H9 (cell line): ENCODE measurements around the gene SYP. TPM values are rescaled to one million over a fixed set of nuclear protein-coding genes. Genes with fewer than 3 reads are reported as not detected.
A peak's percentile ranks its signal among the peaks of the same experiment; 100 is the strongest.

ENCODE experiments used
- DNase-seq: peaks from one replicate; pipeline ENCODE4 v3.0.0-alpha.2; 2017
- H2AFZ ChIP-seq: one replicate; pipeline ENCODE4 v1.6.1; 2013; ENCODE audit warnings: mild to moderate bottlenecking, low read length, control low read depth, moderate library complexity
- H2AK5ac ChIP-seq: 2 replicates; pipeline ENCODE4 v1.6.1; 2013; ENCODE audit warnings: low read length, control low read depth, mixed read lengths; ENCODE audit not compliant: insufficient read length
- H2BK120ac ChIP-seq: one replicate; pipeline ENCODE4 v1.6.1; 2013; ENCODE audit warnings: low read depth, mild to moderate bottlenecking, low read length, control low read depth, inconsistent platforms; ENCODE audit not compliant: poor library complexity, severe bottlenecking
- H2BK12ac ChIP-seq: 2 replicates; pipeline ENCODE4 v1.6.1; 2013; ENCODE audit warnings: low read length, control low read depth, mixed read lengths, low read depth; ENCODE audit not compliant: insufficient read length
- H2BK15ac ChIP-seq: 2 replicates; pipeline ENCODE4 v1.6.1; 2013; ENCODE audit warnings: low read depth, low read length, control low read depth
- H2BK20ac ChIP-seq: one replicate; pipeline ENCODE4 v1.6.1; 2013; ENCODE audit warnings: low read depth, mild to moderate bottlenecking, low read length, control low read depth, inconsistent platforms; ENCODE audit not compliant: poor library complexity, severe bottlenecking
- H2BK5ac ChIP-seq: 2 replicates; pipeline ENCODE4 v1.6.1; 2013; ENCODE audit warnings: low read length, control low read depth, mixed read lengths; ENCODE audit not compliant: insufficient read length
- H3K14ac ChIP-seq: 2 replicates; pipeline ENCODE4 v1.6.1; 2013; ENCODE audit warnings: low read length, control low read depth; ENCODE audit not compliant: insufficient read depth
- H3K18ac ChIP-seq: 2 replicates; pipeline ENCODE4 v1.6.1; 2013; ENCODE audit warnings: low read depth, mild to moderate bottlenecking, mixed read lengths, low read length, control low read depth; ENCODE audit not compliant: insufficient read length
- H3K23ac ChIP-seq: 2 replicates; pipeline ENCODE4 v1.6.1; 2013; ENCODE audit warnings: low read length, control low read depth, mixed read lengths, low read depth; ENCODE audit not compliant: insufficient read length
- H3K23me2 ChIP-seq: 2 replicates; pipeline ENCODE4 v1.6.1; 2013; ENCODE audit warnings: low read depth, mild to moderate bottlenecking, mixed read lengths, low read length, control low read depth; ENCODE audit not compliant: insufficient read length, poor library complexity, severe bottlenecking
- H3K27ac ChIP-seq: 2 replicates; pipeline ENCODE4 v1.5.1; 2013; ENCODE audit warnings: low read length, control low read depth, mixed read lengths, low read depth; ENCODE audit not compliant: insufficient read length
- H3K27me3 ChIP-seq: 2 replicates; pipeline ENCODE4 v1.6.1; 2013; ENCODE audit warnings: low read length, control low read depth, inconsistent platforms; ENCODE audit not compliant: insufficient read depth
- H3K4ac ChIP-seq: 2 replicates; pipeline ENCODE4 v1.6.1; 2013; ENCODE audit warnings: low read depth, mild to moderate bottlenecking, control low read depth, inconsistent platforms, low read length, moderate library complexity
- H3K4me1 ChIP-seq: 2 replicates; pipeline ENCODE4 v1.6.1; 2013; ENCODE audit warnings: low read length, control low read depth, inconsistent platforms; ENCODE audit not compliant: insufficient read depth
- H3K4me2 ChIP-seq: 2 replicates; pipeline ENCODE4 v1.6.1; 2013; ENCODE audit warnings: low read length, control low read depth, mixed read lengths; ENCODE audit not compliant: insufficient read length, insufficient read depth
- H3K56ac ChIP-seq: 2 replicates; pipeline ENCODE4 v1.6.1; 2013; ENCODE audit warnings: low read depth, mild to moderate bottlenecking, mixed read lengths, low read length, control low read depth; ENCODE audit not compliant: insufficient read length
- H3K79me1 ChIP-seq: 2 replicates; pipeline ENCODE4 v1.6.1; 2013; ENCODE audit warnings: low read depth, mild to moderate bottlenecking, moderate library complexity, low read length, control low read depth, inconsistent platforms; ENCODE audit not compliant: insufficient read depth, poor library complexity, severe bottlenecking
- H3K79me2 ChIP-seq: 2 replicates; pipeline ENCODE4 v1.6.1; 2013; ENCODE audit warnings: low read length, control low read depth, inconsistent platforms; ENCODE audit not compliant: insufficient read depth
- H3K9ac ChIP-seq: 2 replicates; pipeline ENCODE4 v1.6.1; 2013; ENCODE audit warnings: low read length, control low read depth, mixed read lengths; ENCODE audit not compliant: insufficient read length; ENCODE audit errors: extremely low read depth
- H3K9me3 ChIP-seq: one replicate; pipeline ENCODE4 v1.6.1; 2013; ENCODE audit warnings: low read depth, low read length, inconsistent platforms; ENCODE audit not compliant: control insufficient read depth
- H3T11ph ChIP-seq: one replicate; pipeline ENCODE4 v1.6.1; 2013; ENCODE audit warnings: mild to moderate bottlenecking, low read length, control low read depth, inconsistent platforms
- H4K20me1 ChIP-seq: one replicate; pipeline ENCODE4 v1.6.1; 2013; ENCODE audit not compliant: control insufficient read depth, insufficient read length, insufficient read depth
- H4K5ac ChIP-seq: 2 replicates; pipeline ENCODE4 v1.6.1; 2013; ENCODE audit warnings: low read depth, mild to moderate bottlenecking, mixed read lengths, low read length, control low read depth; ENCODE audit not compliant: insufficient read length
- H4K8ac ChIP-seq: replicated peaks from 2 replicates; pipeline ENCODE4 v1.6.1; 2013; ENCODE audit warnings: low read length, control low read depth, mixed read lengths, low read depth; ENCODE audit not compliant: insufficient read length
- H4K91ac ChIP-seq: 2 replicates; pipeline ENCODE4 v1.6.1; 2013; ENCODE audit warnings: low read depth, mild to moderate bottlenecking, moderate library complexity, mixed read lengths, low read length, control low read depth; ENCODE audit not compliant: insufficient read length
- H3K27ac Mint-ChIP-seq, 3 experiments: 2 replicates in 2 of 3; 3 replicates in 1 of 3; pipeline ENCODE4 v1.8.0; 2020 to 2021; ENCODE audit warnings: mixed read lengths in 3 of 3, mild to moderate bottlenecking in 1 of 3, moderate library complexity in 1 of 3
- H3K27me3 Mint-ChIP-seq: 2 replicates; pipeline ENCODE4 v1.8.0; 2021; ENCODE audit warnings: low read depth, mild to moderate bottlenecking, moderate library complexity, mixed read lengths
- H3K36me3 Mint-ChIP-seq, 3 experiments: 2 replicates in 2 of 3; 3 replicates in 1 of 3; pipeline ENCODE4 v1.8.0; 2020 to 2021; ENCODE audit warnings: low read depth in 3 of 3, mixed read lengths in 3 of 3; ENCODE audit not compliant: insufficient read depth in 1 of 3
- H3K4me1 Mint-ChIP-seq, 2 experiments: 2 replicates each; pipeline ENCODE4 v1.8.0; 2020; ENCODE audit warnings: mixed read lengths in 2 of 2
- H3K4me3 Mint-ChIP-seq, 2 experiments: 2 replicates in 1 of 2; 3 replicates in 1 of 2; pipeline ENCODE4 v1.8.0; 2020 to 2021; ENCODE audit warnings: mild to moderate bottlenecking in 2 of 2, mixed read lengths in 2 of 2, moderate library complexity in 1 of 2
- H3K9me3 Mint-ChIP-seq, 2 experiments: 2 replicates in 1 of 2; 3 replicates in 1 of 2; pipeline ENCODE4 v1.8.0; 2020; ENCODE audit warnings: mild to moderate bottlenecking in 2 of 2, mixed read lengths in 2 of 2, moderate library complexity in 1 of 2
- CTCF ChIP-seq: fragments of 200-600 bp; sonication (generic); conservative IDR thresholded peaks from 3 replicates; pipeline ENCODE4 v1.8.0; 2021; ENCODE audit warnings: antibody characterized with exemption, mild to moderate bottlenecking
- WGBS: extraction: QIAGEN DNeasy Blood & Tissue Kit; methylation state at CpG from one replicate; pipeline ENCODE4 v1.1.7; 2013; ENCODE audit warnings: missing lambda C conversion rate, low lambda C conversion rate, mixed read lengths; ENCODE audit not compliant: insufficient read length; ENCODE audit errors: extremely low coverage; 5-methylcytosine and 5-hydroxymethylcytosine counted together
- total RNA-seq: library from RNA; stranded (reverse); gene quantifications from 2 replicates; pipeline ENCODE4 v1.2.1, GENCODE V29; 2021

Gene SYP
- total RNA-seq, 1 experiment from 2014 or later, result 1.8 TPM

- no peaks in the 10 kb centered on the region for H3K27me3 ChIP-seq
- H4K8ac ChIP-seq, result no peak overlapping the region
- no peak overlapping the region for H3K56ac ChIP-seq
- no peak overlapping the region for H3K27ac ChIP-seq
- peaks cover 3% of the 10 kb centered on the region; the same call in 1 of the 2 replicates for H3K27me3 Mint-ChIP-seq
- H3K4me1 ChIP-seq, result no peaks in the 10 kb centered on the region
- peaks cover 11% of the 10 kb centered on the region for H3K9me3 ChIP-seq
- H3K23ac ChIP-seq, result no peak overlapping the region
- H3K4me3 Mint-ChIP-seq, result peak overlapping the region; percentile 80 to 87
- H4K5ac ChIP-seq, result no peak overlapping the region
- H2AK5ac ChIP-seq, result no peak overlapping the region
- H3K27ac Mint-ChIP-seq, result peak overlapping the region in 2 of 3 experiments; percentile 44 to 72; a peak in 5 of 7 replicates
- H3K18ac ChIP-seq, result peak overlapping the region; percentile 56
- H3K14ac ChIP-seq, result peak overlapping the region; percentile 45; the same call in 1 of the 2 replicates
- peaks cover 9% of the 10 kb centered on the region for H3K23me2 ChIP-seq
- H2BK20ac ChIP-seq, result no peak overlapping the region
- no peak overlapping the region for H3K4ac ChIP-seq
- H2BK12ac ChIP-seq, result no peak overlapping the region
- no peak overlapping the region for H2AFZ ChIP-seq
- H3T11ph ChIP-seq, result no peak overlapping the region
- H2BK15ac ChIP-seq, result no peak overlapping the region
- peaks cover 8 to 12% (median 10%) of the 10 kb centered on the region in 3 experiments; a peak in 6 of 7 replicates for H3K36me3 Mint-ChIP-seq
- no peaks in the 10 kb centered on the region for H3K79me1 ChIP-seq
- H3K79me2 ChIP-seq, result no peaks in the 10 kb centered on the region
- H3K9me3 Mint-ChIP-seq, result peaks cover 71 to 78% of the 10 kb centered on the region in 2 experiments
- H4K20me1 ChIP-seq, result no peaks in the 10 kb centered on the region
- DNase-seq, result peak; percentile 97
- WGBS, result no CpG with 5 or more reads among the region's 32 CpGs
- no peak overlapping the region for H4K91ac ChIP-seq
- H3K4me1 Mint-ChIP-seq, result peaks cover 8 to 26% of the 10 kb centered on the region in 2 experiments
- no peak overlapping the region for H3K9ac ChIP-seq
- TF ChIP-seq CTCF, result no peak
- no peak overlapping the region for H2BK120ac ChIP-seq
- peak overlapping the region; percentile 47 for H3K4me2 ChIP-seq
- no peak overlapping the region for H2BK5ac ChIP-seq
These were observed 9.0 kb downstream of the SYP start for GRCh38 chrX:49190821-49191573.
